Measurements from ENCODE around the gene TRPM6. TPM values are rescaled to one million over a fixed set of nuclear protein-coding genes. Genes with fewer than 3 reads are reported as not detected.
A peak's percentile ranks its signal among the peaks of the same experiment; 100 is the strongest.
"Not testable (repeated sequence)": the region's sequence is repeated elsewhere in the genome, so short reads cannot be mapped to it uniquely, and the experiment has no call there.

Gene TRPM6
- total RNA-seq, 1 donor from 2014 or later: 0.10 TPM

DNA sequence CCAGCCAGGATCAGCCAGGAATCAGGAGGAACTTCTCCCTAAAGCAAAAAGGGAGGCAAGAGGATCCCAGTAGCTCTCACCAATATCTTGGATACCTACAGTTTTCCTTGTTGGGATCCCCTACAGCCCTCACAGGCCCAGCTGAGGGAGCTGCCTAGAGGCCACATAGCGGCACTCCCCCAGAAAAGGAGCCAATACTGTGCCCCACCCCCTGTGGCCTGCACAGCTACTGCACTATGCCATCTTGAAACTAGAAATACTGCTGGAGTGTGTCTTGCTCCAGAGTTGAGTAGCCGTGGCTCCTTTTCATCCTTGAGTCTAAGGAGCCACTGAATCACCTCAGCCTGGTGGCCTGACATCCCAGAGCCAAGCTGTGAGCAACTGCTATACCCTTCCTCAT, 22.3 kb upstream of the TRPM6 start:
- Mint-ChIP-seq H3K27ac (no peak overlapping the region), H3K27me3 (no peaks in the 10 kb centered on the region), H3K4me3 (ENCODE audit: low read depth) (no peak overlapping the region), H3K36me3 (ENCODE audit: insufficient read depth) (no peaks in the 10 kb centered on the region), H3K9me3 (ENCODE audit: low read depth) (peaks cover 8% of the 10 kb centered on the region), H3K4me1 (ENCODE audit: low read depth) (no peaks in the 10 kb centered on the region)
- TF ChIP-seq, protein P1, sequence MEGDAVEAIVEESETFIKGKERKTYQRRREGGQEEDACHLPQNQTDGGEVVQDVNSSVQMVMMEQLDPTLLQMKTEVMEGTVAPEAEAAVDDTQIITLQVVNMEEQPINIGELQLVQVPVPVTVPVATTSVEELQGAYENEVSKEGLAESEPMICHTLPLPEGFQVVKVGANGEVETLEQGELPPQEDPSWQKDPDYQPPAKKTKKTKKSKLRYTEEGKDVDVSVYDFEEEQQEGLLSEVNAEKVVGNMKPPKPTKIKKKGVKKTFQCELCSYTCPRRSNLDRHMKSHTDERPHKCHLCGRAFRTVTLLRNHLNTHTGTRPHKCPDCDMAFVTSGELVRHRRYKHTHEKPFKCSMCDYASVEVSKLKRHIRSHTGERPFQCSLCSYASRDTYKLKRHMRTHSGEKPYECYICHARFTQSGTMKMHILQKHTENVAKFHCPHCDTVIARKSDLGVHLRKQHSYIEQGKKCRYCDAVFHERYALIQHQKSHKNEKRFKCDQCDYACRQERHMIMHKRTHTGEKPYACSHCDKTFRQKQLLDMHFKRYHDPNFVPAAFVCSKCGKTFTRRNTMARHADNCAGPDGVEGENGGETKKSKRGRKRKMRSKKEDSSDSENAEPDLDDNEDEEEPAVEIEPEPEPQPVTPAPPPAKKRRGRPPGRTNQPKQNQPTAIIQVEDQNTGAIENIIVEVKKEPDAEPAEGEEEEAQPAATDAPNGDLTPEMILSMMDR (IDR thresholded peaks at IDR 0.05; ENCODE audit: unreplicated experiment): no peak
- no peak for DNase-seq (ENCODE audit: low spot score, unreplicated experiment)

DNA sequence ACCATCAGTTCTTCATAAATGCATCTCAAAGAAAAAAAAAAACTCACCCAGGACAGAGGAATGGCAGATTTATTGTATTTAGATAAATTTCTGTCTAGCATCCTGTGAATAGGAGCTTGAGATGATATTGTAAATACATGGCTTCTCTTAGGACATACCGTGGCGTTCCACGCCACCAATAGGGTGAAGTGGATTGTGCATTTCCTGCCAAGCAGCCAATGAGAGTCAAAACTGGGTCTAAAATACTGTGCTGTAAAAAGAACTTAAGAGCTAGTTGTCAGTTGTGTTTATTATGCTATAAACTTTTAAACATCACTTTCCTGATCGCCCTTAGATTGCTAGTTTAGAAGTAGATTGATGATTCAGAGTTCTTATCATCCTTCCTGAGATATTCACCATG, 20.9 kb upstream of the TRPM6 start:
- Mint-ChIP-seq H3K4me3 (ENCODE audit: low read depth) (no peak overlapping the region), H3K4me1 (ENCODE audit: low read depth) (no peaks in the 10 kb centered on the region), H3K27ac (no peak overlapping the region), H3K9me3 (ENCODE audit: low read depth) (peaks cover 8% of the 10 kb centered on the region), H3K36me3 (ENCODE audit: insufficient read depth) (no peaks in the 10 kb centered on the region), H3K27me3 (no peaks in the 10 kb centered on the region)
- TF ChIP-seq, protein P1 (IDR thresholded peaks at IDR 0.05; ENCODE audit: unreplicated experiment): no peak
- no peak for DNase-seq (ENCODE audit: low spot score, unreplicated experiment)

DNA sequence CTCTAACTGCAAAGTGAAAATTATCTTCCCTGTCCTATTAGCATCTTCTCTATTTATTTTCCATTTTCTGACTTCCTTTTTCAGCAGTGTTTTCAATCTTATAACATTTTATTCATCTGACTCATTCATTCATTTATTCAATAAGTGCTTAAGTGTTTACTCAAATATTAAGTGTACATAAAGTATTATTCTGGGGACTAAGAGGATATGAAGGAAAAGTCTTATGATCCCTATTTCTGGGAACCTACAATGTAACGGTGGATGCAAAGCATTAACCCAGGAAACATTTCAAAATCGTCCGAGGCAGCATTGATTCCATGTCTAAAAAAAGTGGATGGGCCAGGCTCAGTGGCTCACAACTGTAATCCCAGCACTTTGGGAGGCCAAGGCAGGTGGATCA, 19.4 kb upstream of the TRPM6 start:
- Mint-ChIP-seq H3K9me3 (ENCODE audit: low read depth) (peaks cover 5% of the 10 kb centered on the region), H3K27me3 (no peaks in the 10 kb centered on the region), H3K27ac (no peak overlapping the region), H3K4me3 (ENCODE audit: low read depth) (no peak overlapping the region), H3K36me3 (ENCODE audit: insufficient read depth) (no peaks in the 10 kb centered on the region), H3K4me1 (ENCODE audit: low read depth) (no peaks in the 10 kb centered on the region)
- TF ChIP-seq, protein P1 (IDR thresholded peaks at IDR 0.05; ENCODE audit: unreplicated experiment): no peak
- DNase-seq (ENCODE audit: low spot score, unreplicated experiment): no peak

DNA sequence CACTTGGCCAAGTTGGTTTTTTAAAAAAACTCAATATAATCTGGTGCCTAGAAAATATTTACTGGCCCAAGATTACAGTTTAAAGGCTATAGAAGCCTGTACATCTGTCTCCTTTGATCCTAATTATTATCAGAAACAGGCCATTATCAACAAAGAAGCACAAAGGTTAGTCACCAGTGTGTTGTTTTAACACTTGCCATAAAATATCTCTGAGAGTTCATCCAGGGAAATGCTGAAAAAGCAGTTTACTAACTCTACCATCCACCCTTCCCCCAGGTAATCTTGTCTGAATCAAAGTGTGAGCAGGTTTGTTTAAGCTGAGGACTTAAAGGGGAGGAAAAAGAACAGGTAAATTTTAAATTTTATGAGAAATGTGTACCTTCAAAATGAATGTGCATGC, 13.3 kb upstream of the TRPM6 start:
- Mint-ChIP-seq H3K36me3 (ENCODE audit: insufficient read depth) (no peaks in the 10 kb centered on the region), H3K9me3 (ENCODE audit: low read depth) (no peaks in the 10 kb centered on the region), H3K4me3 (ENCODE audit: low read depth) (no peak overlapping the region), H3K27me3 (no peaks in the 10 kb centered on the region), H3K4me1 (ENCODE audit: low read depth) (peaks cover 2% of the 10 kb centered on the region), H3K27ac (no peak overlapping the region)
- TF ChIP-seq, protein P1 (IDR thresholded peaks at IDR 0.05; ENCODE audit: unreplicated experiment): no peak
- no peak for DNase-seq (ENCODE audit: low spot score, unreplicated experiment)

DNA sequence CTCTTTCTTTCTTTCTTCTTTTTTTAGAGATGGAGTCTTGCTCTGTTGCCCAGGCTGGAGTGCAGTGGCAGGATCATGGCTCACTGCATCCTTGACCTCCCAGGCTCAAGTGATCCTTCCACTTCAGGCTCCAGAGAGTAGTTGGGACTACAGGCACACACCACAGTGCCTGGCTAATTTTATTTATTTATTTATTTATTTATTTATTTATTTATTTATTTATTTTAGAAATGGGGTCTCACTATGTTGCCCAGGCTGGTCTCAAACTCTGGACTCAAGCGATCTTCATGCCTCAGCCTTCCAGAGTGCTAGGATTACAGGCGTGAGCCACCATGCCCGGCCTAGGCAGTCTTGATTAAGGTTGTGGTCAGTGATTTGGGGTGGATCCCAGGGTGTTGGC, 728 bp upstream of the TRPM6 start:
- H3K4me1 Mint-ChIP-seq (ENCODE audit: low read depth); H3K36me3 Mint-ChIP-seq (ENCODE audit: insufficient read depth); H3K27ac Mint-ChIP-seq; DNase-seq (ENCODE audit: low spot score, unreplicated experiment); H3K9me3 Mint-ChIP-seq (ENCODE audit: low read depth): not testable (repeated sequence)
- H3K4me3 Mint-ChIP-seq (ENCODE audit: low read depth): peak overlapping the region; percentile 22
- peaks cover 37% of the 10 kb centered on the region for H3K27me3 Mint-ChIP-seq

DNA sequence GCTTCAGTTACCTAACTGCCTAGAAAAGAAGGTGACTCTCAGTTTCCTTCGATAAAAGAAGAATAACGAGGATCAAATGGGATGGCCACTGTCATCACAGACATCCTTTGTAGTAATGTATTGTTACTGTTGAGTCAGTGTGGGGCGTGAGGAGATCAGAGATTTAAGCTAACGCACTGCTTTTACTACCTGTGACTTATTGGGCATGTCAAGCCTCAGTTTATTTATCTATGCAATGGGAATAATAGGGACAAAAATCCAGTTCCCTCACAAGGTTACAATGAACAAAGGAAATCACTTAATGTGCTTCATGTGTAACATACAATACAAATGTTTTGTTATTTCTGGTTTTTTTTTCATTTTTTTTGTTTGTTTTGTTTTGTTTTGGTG, 255 bp upstream of the TRPM6 start:
- peaks cover 37% of the 10 kb centered on the region for H3K27me3 Mint-ChIP-seq
- no peak overlapping the region for H3K27ac Mint-ChIP-seq
- peak overlapping the region; percentile 91 for H3K4me3 Mint-ChIP-seq (ENCODE audit: low read depth)
- no peaks in the 10 kb centered on the region for H3K36me3 Mint-ChIP-seq (ENCODE audit: insufficient read depth)
- TF ChIP-seq, protein P1 (IDR thresholded peaks at IDR 0.05; ENCODE audit: unreplicated experiment): no peak
- DNase-seq (ENCODE audit: low spot score, unreplicated experiment): no peak
- H3K9me3 Mint-ChIP-seq (ENCODE audit: low read depth): no peaks in the 10 kb centered on the region
- H3K4me1 Mint-ChIP-seq (ENCODE audit: low read depth): peaks cover under 1% of the 10 kb centered on the region
